Cardiac muscle cell (in vitro differentiated cells and primary cell): ENCODE results near the gene MPV17. TPM values are rescaled to one million over a fixed set of nuclear protein-coding genes. Genes with fewer than 3 reads are reported as not detected.
A peak's percentile ranks its signal among the peaks of the same experiment; 100 is the strongest.
"Not testable (repeated sequence)": the region's sequence is repeated elsewhere in the genome, so short reads cannot be mapped to it uniquely, and the experiment has no call there.

ENCODE experiments used
- DNase-seq, 2 donors: peaks; one replicate each; pipeline versions ENCODE4 v3.0.0 to v3.0.0-alpha.2; 2010 to 2017; ENCODE audit warnings: low read depth in 1 of 2, low spot score in 1 of 2
- H3K27ac ChIP-seq: fragments of 200-600 bp; sonication (generic); 2 replicates; pipeline ENCODE4 v1.5.1; 2016
- H3K27me3 ChIP-seq: fragments of 200-600 bp; sonication (generic); 2 replicates; pipeline ENCODE4 v1.6.0; 2016; ENCODE audit warnings: control low read depth
- H3K36me3 ChIP-seq: fragments of 200-600 bp; sonication (generic); 2 replicates; pipeline ENCODE4 v1.5.1; 2016; ENCODE audit warnings: control low read depth
- H3K4me1 ChIP-seq: fragments of 200-600 bp; sonication (generic); 2 replicates; pipeline ENCODE4 v1.8.1; 2017; ENCODE audit warnings: low read depth, mild to moderate bottlenecking, mixed run types
- H3K4me3 ChIP-seq: fragments of 200-600 bp; sonication (generic); 2 replicates; pipeline ENCODE4 v1.5.1; 2016; ENCODE audit warnings: mild to moderate bottlenecking
- H3K9me3 ChIP-seq: fragments of 200-600 bp; sonication (generic); 2 replicates; pipeline ENCODE4 v1.5.1; 2017; ENCODE audit warnings: low read depth, mild to moderate bottlenecking, control low read depth
- polyA plus RNA-seq: library from polyadenylated mRNA; unstranded; fragments of >200 nt; fragmentation: Nextera tagmentation; extraction: Ambion mirVana; gene quantifications from 2 replicates; pipeline ENCODE4 v1.2.1, GENCODE V29; 2016
- total RNA-seq: library from RNA; depleted of rRNA; stranded (reverse); fragments of >200 nt; gene quantifications from 2 replicates; pipeline ENCODE4 v1.2.3, GENCODE V29; 2016
- TF ChIP-seq, protein P1 (sequence below): IDR thresholded peaks from 2 replicates; pipeline ENCODE4 v1.5.1; 2012; ENCODE audit warnings: low read depth, mild to moderate bottlenecking, low read length

The MPV17 gene
- total and polyA plus RNA-seq, 2 experiments from 2014 or later, result 70.8 to 88.7 TPM

DNA sequence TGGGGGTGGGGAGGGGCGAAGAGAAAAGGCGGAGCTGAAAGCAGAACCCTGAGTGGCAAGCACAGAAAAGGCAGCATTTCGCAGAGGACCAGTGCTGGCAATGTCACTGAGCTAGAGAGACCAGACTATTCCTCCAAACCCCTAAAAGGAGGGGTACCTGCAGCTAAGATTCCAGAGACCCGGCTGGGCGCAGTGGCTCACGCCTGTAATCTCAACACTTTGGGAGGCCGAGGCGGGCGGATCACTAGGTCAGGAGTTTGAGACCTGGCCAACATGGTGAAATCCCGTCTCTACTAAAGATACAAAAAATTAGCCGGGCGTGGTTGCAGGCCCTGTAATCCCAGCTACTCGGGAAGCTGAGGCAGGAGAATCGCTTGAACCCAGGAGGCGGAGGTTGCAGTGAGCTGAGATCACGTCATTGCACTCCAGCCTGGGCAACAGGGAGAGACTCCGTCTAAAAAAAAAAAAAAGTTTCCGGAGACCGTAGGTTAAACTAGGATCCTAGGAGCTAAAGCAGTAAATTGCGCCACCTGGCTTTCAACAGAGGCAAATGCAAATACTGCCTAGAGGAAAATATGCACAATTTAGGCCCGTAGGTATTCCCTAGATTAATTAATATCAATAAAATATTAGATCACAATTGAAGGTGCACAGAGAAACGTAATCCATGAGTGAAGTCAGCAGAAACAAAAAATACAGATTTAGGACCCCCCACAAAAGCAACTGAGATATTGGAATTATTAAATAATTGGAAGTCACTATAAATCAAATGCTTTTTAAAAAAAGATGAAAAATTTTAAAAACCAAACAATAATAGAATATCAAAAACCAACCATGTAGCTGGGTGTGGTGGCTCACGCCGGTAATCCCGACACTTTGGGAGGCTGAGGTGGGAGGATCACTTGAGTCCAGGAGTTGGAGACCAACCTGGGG is 19.5 kb downstream of the MPV17 start:
- peaks cover 40% of the 10 kb centered on the region for H3K27me3 ChIP-seq
- H3K27ac ChIP-seq, result peak overlapping the region; percentile 23
- H3K4me1 ChIP-seq, result no peaks in the 10 kb centered on the region
- no peak overlapping the region for H3K4me3 ChIP-seq
- TF ChIP-seq, protein P1, sequence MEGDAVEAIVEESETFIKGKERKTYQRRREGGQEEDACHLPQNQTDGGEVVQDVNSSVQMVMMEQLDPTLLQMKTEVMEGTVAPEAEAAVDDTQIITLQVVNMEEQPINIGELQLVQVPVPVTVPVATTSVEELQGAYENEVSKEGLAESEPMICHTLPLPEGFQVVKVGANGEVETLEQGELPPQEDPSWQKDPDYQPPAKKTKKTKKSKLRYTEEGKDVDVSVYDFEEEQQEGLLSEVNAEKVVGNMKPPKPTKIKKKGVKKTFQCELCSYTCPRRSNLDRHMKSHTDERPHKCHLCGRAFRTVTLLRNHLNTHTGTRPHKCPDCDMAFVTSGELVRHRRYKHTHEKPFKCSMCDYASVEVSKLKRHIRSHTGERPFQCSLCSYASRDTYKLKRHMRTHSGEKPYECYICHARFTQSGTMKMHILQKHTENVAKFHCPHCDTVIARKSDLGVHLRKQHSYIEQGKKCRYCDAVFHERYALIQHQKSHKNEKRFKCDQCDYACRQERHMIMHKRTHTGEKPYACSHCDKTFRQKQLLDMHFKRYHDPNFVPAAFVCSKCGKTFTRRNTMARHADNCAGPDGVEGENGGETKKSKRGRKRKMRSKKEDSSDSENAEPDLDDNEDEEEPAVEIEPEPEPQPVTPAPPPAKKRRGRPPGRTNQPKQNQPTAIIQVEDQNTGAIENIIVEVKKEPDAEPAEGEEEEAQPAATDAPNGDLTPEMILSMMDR, result peak; percentile 88
- H3K9me3 ChIP-seq, result no peaks in the 10 kb centered on the region
- peak; percentile 82 to 88 for DNase-seq
- peaks cover 9% of the 10 kb centered on the region for H3K36me3 ChIP-seq

DNA sequence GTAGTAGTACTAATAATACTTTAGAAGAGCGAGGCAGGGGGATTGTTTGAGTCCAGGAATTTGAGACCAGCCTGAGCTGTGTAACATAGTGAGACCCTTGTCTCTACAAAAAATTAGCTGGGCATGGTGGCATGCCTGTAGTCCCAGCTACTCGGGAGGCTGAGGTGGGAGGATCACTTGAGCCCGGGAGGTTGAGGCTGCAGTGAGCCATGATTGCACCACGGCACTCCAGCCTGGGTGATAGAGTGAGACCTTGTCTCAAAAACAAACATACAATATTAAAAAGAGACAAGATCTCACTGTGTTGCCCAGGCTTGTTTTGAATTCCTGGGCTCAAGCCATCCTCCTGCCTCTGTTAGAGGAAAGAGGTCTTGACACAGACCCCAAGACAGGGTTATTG is 22.3 kb downstream of the MPV17 start:
- H3K27ac ChIP-seq, H3K4me1 ChIP-seq, H3K4me3 ChIP-seq, H3K36me3 ChIP-seq, H3K9me3 ChIP-seq, DNase-seq: not testable (repeated sequence)
- peaks cover 14% of the 10 kb centered on the region for H3K27me3 ChIP-seq

DNA sequence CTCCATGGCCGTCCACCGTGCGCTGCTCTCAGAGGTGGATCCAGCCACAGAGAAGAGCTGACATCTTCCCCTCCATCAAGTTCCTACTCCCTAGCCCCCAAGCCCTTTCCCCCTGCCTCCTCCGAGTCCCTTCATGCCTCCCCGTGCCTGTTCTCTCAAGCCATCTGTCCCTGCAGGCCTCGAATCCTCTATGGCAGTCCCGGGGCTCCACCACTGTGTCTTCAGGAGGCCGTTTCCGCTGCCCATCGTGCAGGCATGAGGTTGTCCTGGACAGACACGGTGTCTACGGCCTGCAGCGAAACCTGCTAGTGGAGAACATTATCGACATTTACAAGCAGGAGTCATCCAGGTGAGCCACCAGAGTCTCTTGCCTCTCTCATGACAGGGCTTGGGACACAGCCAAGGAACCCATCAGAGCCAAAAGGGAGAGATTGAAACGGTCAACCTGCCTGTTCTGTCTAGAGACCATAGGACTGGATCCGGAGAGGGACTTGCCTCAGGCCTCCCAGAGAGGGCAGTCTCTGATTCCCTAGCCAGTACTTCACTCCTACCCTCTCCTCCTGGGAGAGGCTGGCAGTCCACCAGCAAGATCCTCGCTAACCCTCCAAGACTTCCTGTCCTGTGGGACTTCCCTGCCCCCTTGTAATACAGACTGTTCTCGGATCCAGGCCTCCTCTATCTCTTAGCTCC is 24.4 kb downstream of the MPV17 start:
- Histone ChIP-seq H3K4me1 (peaks cover 1% of the 10 kb centered on the region), H3K9me3 (no peaks in the 10 kb centered on the region), H3K27ac (no peak overlapping the region), H3K4me3 (no peak overlapping the region), H3K36me3 (peaks cover 2% of the 10 kb centered on the region), H3K27me3 (no peaks in the 10 kb centered on the region)
- DNase-seq, result peak in 1 of 2 donors; percentile 59
- TF ChIP-seq, protein P1, result peak; percentile 8

DNA sequence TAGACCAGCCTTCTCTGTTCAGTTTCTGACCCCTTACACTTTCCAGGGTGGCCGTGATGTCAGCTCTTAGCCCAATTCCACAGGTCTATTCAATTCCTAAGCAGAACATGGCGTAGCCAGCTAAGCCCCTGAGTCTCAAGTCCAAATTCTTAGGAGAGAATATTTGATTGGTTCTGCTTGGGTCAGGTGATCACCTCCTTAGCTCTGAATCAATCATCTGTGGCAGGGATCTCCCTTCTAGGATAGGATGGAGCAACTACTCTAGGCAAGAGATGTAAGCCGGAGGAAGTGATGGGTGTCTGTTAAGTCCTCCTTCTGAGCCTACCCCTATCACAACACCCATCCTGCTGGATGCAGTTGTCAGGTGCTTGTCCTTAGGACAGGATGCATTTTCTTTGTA is 25.7 kb downstream of the MPV17 start:
- no peak overlapping the region for H3K4me3 ChIP-seq
- TF ChIP-seq, protein P1, result no peak
- DNase-seq, result no peak
- no peaks in the 10 kb centered on the region for H3K9me3 ChIP-seq
- no peaks in the 10 kb centered on the region for H3K27me3 ChIP-seq
- H3K36me3 ChIP-seq, result peaks cover 2% of the 10 kb centered on the region
- H3K27ac ChIP-seq, result no peak overlapping the region
- peaks cover 12% of the 10 kb centered on the region for H3K4me1 ChIP-seq

DNA sequence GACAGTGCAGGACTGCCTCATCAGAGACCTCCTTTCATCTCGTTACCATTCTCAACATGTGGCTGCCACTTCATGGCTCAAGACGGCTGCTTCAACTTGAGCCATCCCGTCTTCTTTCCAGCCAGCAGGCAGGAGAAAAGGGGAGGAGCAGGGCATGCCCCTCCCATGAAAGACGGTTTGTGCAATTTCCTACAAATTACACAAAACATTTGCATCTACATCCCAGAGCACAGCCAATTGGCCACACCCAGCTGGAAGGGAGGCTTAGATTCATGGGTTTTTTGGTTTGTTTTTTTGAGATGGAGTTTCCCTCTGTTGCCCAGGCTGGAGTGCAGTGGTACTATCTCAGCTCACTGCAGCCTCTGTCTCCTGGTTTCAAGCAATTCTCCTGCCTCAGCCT is 26.4 kb downstream of the MPV17 start:
- no peak for DNase-seq
- H3K36me3 ChIP-seq, result peaks cover 2% of the 10 kb centered on the region
- H3K4me1 ChIP-seq, result peaks cover 18% of the 10 kb centered on the region
- H3K4me3 ChIP-seq, result no peak overlapping the region
- H3K27me3 ChIP-seq, result no peaks in the 10 kb centered on the region
- H3K9me3 ChIP-seq, result no peaks in the 10 kb centered on the region
- TF ChIP-seq, protein P1, result no peak
- no peak overlapping the region for H3K27ac ChIP-seq

DNA sequence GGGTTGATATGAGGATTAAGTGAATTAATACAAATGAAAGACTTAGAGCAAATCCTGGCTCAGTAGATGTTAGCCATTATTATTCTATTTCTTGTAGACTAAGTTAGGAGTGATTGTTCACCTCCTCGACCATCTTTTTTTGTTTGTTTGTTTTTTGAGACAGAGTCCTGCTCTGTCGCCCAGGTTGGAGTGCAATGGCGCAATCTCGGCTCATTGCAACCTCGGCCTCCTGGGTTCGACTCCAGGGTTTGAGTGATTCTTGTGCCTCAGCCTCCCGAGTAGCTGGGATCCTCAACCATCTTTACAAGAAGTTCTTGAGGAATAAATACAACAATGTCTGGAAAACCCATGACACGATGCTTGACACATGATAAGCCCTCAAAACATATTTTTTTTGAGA is 28.0 kb downstream of the MPV17 start:
- Histone ChIP-seq H3K27ac (no peak overlapping the region), H3K9me3 (no peaks in the 10 kb centered on the region), H3K4me1 (peaks cover 21% of the 10 kb centered on the region), H3K36me3 (no peaks in the 10 kb centered on the region), H3K27me3 (no peaks in the 10 kb centered on the region), H3K4me3 (no peak overlapping the region)
- TF ChIP-seq, protein P1, result no peak
- no peak for DNase-seq
